Stromal cell of bone marrow (primary cell): Measurements from ENCODE around the gene CACNB2.
A peak's percentile ranks its signal among the peaks of the same experiment; 100 is the strongest.

Experiments used
- DNase-seq: peaks from one replicate; pipeline ENCODE4 v3.0.0-alpha.2; 2012; ENCODE audit warnings: low read depth

The CACNB2 gene

GRCh38 chr10:18455086-18455884 lies 315.1 kb downstream of the CACNB2 start:
- no peak for DNase-seq

GRCh38 chr10:18456984-18457383 lies 316.8 kb downstream of the CACNB2 start:
- no peak for DNase-seq

- DNase-seq = no peak
These were observed 319.8 kb downstream of the CACNB2 start for GRCh38 chr10:18460032-18460431.

GRCh38 chr10:18463673-18464211 lies 323.5 kb downstream of the CACNB2 start:
- DNase-seq = no peak

- no peak for DNase-seq
These were observed 328.9 kb downstream of the CACNB2 start for GRCh38 chr10:18469125-18469524.

GRCh38 chr10:18472977-18473376 lies 332.8 kb downstream of the CACNB2 start:
- DNase-seq = no peak

- DNase-seq = no peak
These were observed 333.3 kb downstream of the CACNB2 start for GRCh38 chr10:18473424-18474117.

GRCh38 chr10:18474118-18474455 lies 333.9 kb downstream of the CACNB2 start:
- no peak for DNase-seq

- no peak for DNase-seq
These were observed 335.9 kb downstream of the CACNB2 start for GRCh38 chr10:18476076-18476647.

GRCh38 chr10:18478354-18478753 lies 338.1 kb downstream of the CACNB2 start:
- no peak for DNase-seq

GRCh38 chr10:18479502-18479901 lies 339.3 kb downstream of the CACNB2 start:
- no peak for DNase-seq

GRCh38 chr10:18483516-18484186 lies 343.4 kb downstream of the CACNB2 start:
- no peak for DNase-seq

- no peak for DNase-seq
These were observed 346.2 kb downstream of the CACNB2 start for GRCh38 chr10:18486438-18486837.

- no peak for DNase-seq
These were observed 350.5 kb downstream of the CACNB2 start for GRCh38 chr10:18490755-18491154.

- no peak for DNase-seq
These were observed 357.7 kb downstream of the CACNB2 start for GRCh38 chr10:18497806-18498369.

GRCh38 chr10:18498998-18499397 lies 358.8 kb downstream of the CACNB2 start:
- DNase-seq = no peak

GRCh38 chr10:18500576-18500975 lies 360.4 kb downstream of the CACNB2 start:
- DNase-seq = no peak

GRCh38 chr10:18501198-18501597 lies 361.0 kb downstream of the CACNB2 start:
- DNase-seq = peak; percentile 30

GRCh38 chr10:18501629-18502028 lies 361.4 kb downstream of the CACNB2 start:
- DNase-seq = no peak

GRCh38 chr10:18504161-18504560 lies 363.9 kb downstream of the CACNB2 start:
- DNase-seq = no peak

- peak; percentile 27 for DNase-seq
These were observed 365.4 kb downstream of the CACNB2 start for GRCh38 chr10:18505456-18506118.

GRCh38 chr10:18508587-18508986 lies 368.4 kb downstream of the CACNB2 start:
- no peak for DNase-seq
